ENCODE data around the gene GRB7.

GRB7 gene

GRCh38 chr17:39738568-39738901, 797 bp downstream of the GRB7 start:
- Histone ChIP-seq H2AK5ac (ENCODE audit: low read length) (no peak overlapping the region), H3K23ac (ENCODE audit: low read length) (no peak overlapping the region), H3K18ac (ENCODE audit: low read length) (peak overlapping the region; percentile 63), H3K4me3 (ENCODE audit: low read length) (peak overlapping the region; percentile 68), H3K36me3 (ENCODE audit: control insufficient read depth, insufficient read depth, low read length) (peaks cover 2% of the 10 kb centered on the region), H3K79me2 (ENCODE audit: control insufficient read depth, insufficient read depth, low read length) (peaks cover 4% of the 10 kb centered on the region), H3K4me2 (ENCODE audit: low read length) (peak overlapping the region; percentile 96), H3K56ac (ENCODE audit: low read length) (peak overlapping the region; percentile 89), H4K8ac (ENCODE audit: low read depth, low read length) (no peak overlapping the region), H3K4ac (ENCODE audit: low read depth, low read length) (peak overlapping the region; percentile 58), H2BK15ac (replicated peaks; ENCODE audit: low read depth) (no peak overlapping the region), H2BK5ac (ENCODE audit: low read length) (no peak overlapping the region), H3K4me1 (ENCODE audit: control insufficient read depth, low read depth, low read length) (no peaks in the 10 kb centered on the region), H3K27ac (ENCODE audit: low read depth, low read length) (peak overlapping the region; percentile 47), H3K79me1 (ENCODE audit: low read length) (no peaks in the 10 kb centered on the region), H4K5ac (ENCODE audit: low read length) (no peak overlapping the region), H3K27me3 (ENCODE audit: insufficient read depth, low read length, poor library complexity) (no peaks in the 10 kb centered on the region), H3K9ac (ENCODE audit: low read length) (peak overlapping the region; percentile 84), H2BK120ac (ENCODE audit: low read depth, low read length) (no peak overlapping the region)
- WGBS (ENCODE audit: extremely low coverage, insufficient coverage, low lambda C conversion rate) = no CpG with 5 or more reads among the region's 13 CpGs
- DNase-seq = peak; percentile 79

GRCh38 chr17:39738983-39739884, 1.5 kb downstream of the GRB7 start:
- peaks cover 2% of the 10 kb centered on the region for H3K36me3 ChIP-seq (ENCODE audit: control insufficient read depth, insufficient read depth, low read length)
- no peaks in the 10 kb centered on the region for H3K4me1 ChIP-seq (ENCODE audit: control insufficient read depth, low read depth, low read length)
- H3K9ac ChIP-seq (ENCODE audit: low read length) = peak overlapping the region; percentile 84
- peak overlapping the region; percentile 89 for H3K56ac ChIP-seq (ENCODE audit: low read length)
- peak overlapping the region; percentile 68 for H3K4me3 ChIP-seq (ENCODE audit: low read length)
- H2BK120ac ChIP-seq (ENCODE audit: low read depth, low read length) = no peak overlapping the region
- no CpG with 5 or more reads among the region's 32 CpGs for WGBS (ENCODE audit: extremely low coverage, insufficient coverage, low lambda C conversion rate)
- peak overlapping the region; percentile 63 for H3K18ac ChIP-seq (ENCODE audit: low read length)
- H3K27ac ChIP-seq (ENCODE audit: low read depth, low read length) = peak overlapping the region; percentile 47
- peak overlapping the region; percentile 96 for H3K4me2 ChIP-seq (ENCODE audit: low read length)
- peak; percentile 80 for DNase-seq
- H3K27me3 ChIP-seq (ENCODE audit: insufficient read depth, low read length, poor library complexity) = no peaks in the 10 kb centered on the region
- H3K79me2 ChIP-seq (ENCODE audit: control insufficient read depth, insufficient read depth, low read length) = peaks cover 4% of the 10 kb centered on the region
- no peak overlapping the region for H4K8ac ChIP-seq (ENCODE audit: low read depth, low read length)
- H2BK5ac ChIP-seq (ENCODE audit: low read length) = no peak overlapping the region
- no peak overlapping the region for H3K23ac ChIP-seq (ENCODE audit: low read length)
- H2BK15ac ChIP-seq (replicated peaks; ENCODE audit: low read depth) = no peak overlapping the region
- H3K4ac ChIP-seq (ENCODE audit: low read depth, low read length) = peak overlapping the region; percentile 58
- no peak overlapping the region for H4K5ac ChIP-seq (ENCODE audit: low read length)
- H3K79me1 ChIP-seq (ENCODE audit: low read length) = no peaks in the 10 kb centered on the region
- H2AK5ac ChIP-seq (ENCODE audit: low read length) = no peak overlapping the region

- Histone ChIP-seq H4K8ac (ENCODE audit: low read depth, low read length) (no peak overlapping the region), H3K4me3 (ENCODE audit: low read length) (peak overlapping the region; percentile 14), H3K23ac (ENCODE audit: low read length) (no peak overlapping the region), H3K79me2 (ENCODE audit: control insufficient read depth, insufficient read depth, low read length) (peaks cover 4% of the 10 kb centered on the region), H3K27me3 (ENCODE audit: insufficient read depth, low read length, poor library complexity) (no peaks in the 10 kb centered on the region), H3K4me1 (ENCODE audit: control insufficient read depth, low read depth, low read length) (no peaks in the 10 kb centered on the region), H3K36me3 (ENCODE audit: control insufficient read depth, insufficient read depth, low read length) (peaks cover 2% of the 10 kb centered on the region), H3K79me1 (ENCODE audit: low read length) (no peaks in the 10 kb centered on the region), H2AK5ac (ENCODE audit: low read length) (no peak overlapping the region), H3K27ac (ENCODE audit: low read depth, low read length) (peak overlapping the region; percentile 31), H2BK5ac (ENCODE audit: low read length) (peak overlapping the region; percentile 33), H3K9ac (ENCODE audit: low read length) (peak overlapping the region; percentile 63), H3K56ac (ENCODE audit: low read length) (peak overlapping the region; percentile 71), H4K5ac (ENCODE audit: low read length) (no peak overlapping the region), H3K4ac (ENCODE audit: low read depth, low read length) (peak overlapping the region; percentile 22), H2BK120ac (ENCODE audit: low read depth, low read length) (no peak overlapping the region), H3K4me2 (ENCODE audit: low read length) (peak overlapping the region; percentile 59), H3K18ac (ENCODE audit: low read length) (peak overlapping the region; percentile 20), H2BK15ac (replicated peaks; ENCODE audit: low read depth) (no peak overlapping the region)
- no CpG with 5 or more reads among the region's 9 CpGs for WGBS (ENCODE audit: extremely low coverage, insufficient coverage, low lambda C conversion rate)
- peak; percentile 81 for DNase-seq
Observed at GRCh38 chr17:39739885-39740356, 2.2 kb downstream of the GRB7 start.

GRCh38 chr17:39740357-39741111, 2.8 kb downstream of the GRB7 start:
- no peak overlapping the region for H4K8ac ChIP-seq (ENCODE audit: low read depth, low read length)
- no peaks in the 10 kb centered on the region for H3K4me1 ChIP-seq (ENCODE audit: control insufficient read depth, low read depth, low read length)
- peak overlapping the region; percentile 71 for H3K56ac ChIP-seq (ENCODE audit: low read length)
- H3K18ac ChIP-seq (ENCODE audit: low read length) = peak overlapping the region; percentile 55
- no peak overlapping the region for H4K5ac ChIP-seq (ENCODE audit: low read length)
- H2BK120ac ChIP-seq (ENCODE audit: low read depth, low read length) = no peak overlapping the region
- no peak overlapping the region for H3K4me3 ChIP-seq (ENCODE audit: low read length)
- H2AK5ac ChIP-seq (ENCODE audit: low read length) = no peak overlapping the region
- H3K79me1 ChIP-seq (ENCODE audit: low read length) = no peaks in the 10 kb centered on the region
- H3K23ac ChIP-seq (ENCODE audit: low read length) = no peak overlapping the region
- WGBS (ENCODE audit: extremely low coverage, insufficient coverage, low lambda C conversion rate) = no CpG with 5 or more reads among the region's 16 CpGs
- peak; percentile 96 for DNase-seq
- H3K27ac ChIP-seq (ENCODE audit: low read depth, low read length) = peak overlapping the region; percentile 51
- H3K36me3 ChIP-seq (ENCODE audit: control insufficient read depth, insufficient read depth, low read length) = peaks cover 2% of the 10 kb centered on the region
- no peak overlapping the region for H3K4ac ChIP-seq (ENCODE audit: low read depth, low read length)
- H2BK15ac ChIP-seq (replicated peaks; ENCODE audit: low read depth) = no peak overlapping the region
- peaks cover 4% of the 10 kb centered on the region for H3K79me2 ChIP-seq (ENCODE audit: control insufficient read depth, insufficient read depth, low read length)
- H3K27me3 ChIP-seq (ENCODE audit: insufficient read depth, low read length, poor library complexity) = no peaks in the 10 kb centered on the region
- peak overlapping the region; percentile 63 for H3K9ac ChIP-seq (ENCODE audit: low read length)
- H2BK5ac ChIP-seq (ENCODE audit: low read length) = peak overlapping the region; percentile 33
- H3K4me2 ChIP-seq (ENCODE audit: low read length) = peak overlapping the region; percentile 59

- Histone ChIP-seq H3K27me3 (ENCODE audit: insufficient read depth, low read length, poor library complexity) (no peaks in the 10 kb centered on the region), H2BK120ac (ENCODE audit: low read depth, low read length) (no peak overlapping the region), H3K4me1 (ENCODE audit: control insufficient read depth, low read depth, low read length) (no peaks in the 10 kb centered on the region), H3K79me2 (ENCODE audit: control insufficient read depth, insufficient read depth, low read length) (peaks cover 4% of the 10 kb centered on the region), H3K23ac (ENCODE audit: low read length) (no peak overlapping the region), H3K4ac (ENCODE audit: low read depth, low read length) (no peak overlapping the region), H3K79me1 (ENCODE audit: low read length) (no peaks in the 10 kb centered on the region), H2BK5ac (ENCODE audit: low read length) (no peak overlapping the region), H3K36me3 (ENCODE audit: control insufficient read depth, insufficient read depth, low read length) (peaks cover 2% of the 10 kb centered on the region), H3K9ac (ENCODE audit: low read length) (no peak overlapping the region), H3K4me2 (ENCODE audit: low read length) (no peak overlapping the region), H3K4me3 (ENCODE audit: low read length) (no peak overlapping the region), H4K5ac (ENCODE audit: low read length) (no peak overlapping the region), H4K8ac (ENCODE audit: low read depth, low read length) (no peak overlapping the region), H2AK5ac (ENCODE audit: low read length) (no peak overlapping the region), H2BK15ac (replicated peaks; ENCODE audit: low read depth) (no peak overlapping the region), H3K18ac (ENCODE audit: low read length) (no peak overlapping the region), H3K56ac (ENCODE audit: low read length) (no peak overlapping the region), H3K27ac (ENCODE audit: low read depth, low read length) (no peak overlapping the region)
- DNase-seq = no peak
- WGBS (ENCODE audit: extremely low coverage, insufficient coverage, low lambda C conversion rate) = no CpG with 5 or more reads among the region's 18 CpGs
Observed at GRCh38 chr17:39742126-39742855, 4.6 kb downstream of the GRB7 start.

All from mesendoderm (in vitro differentiated cells).